ENCODE data around the gene TRABD2A.
A peak's percentile ranks its signal among the peaks of the same experiment; 100 is the strongest.
"Not testable (repeated sequence)": the region's sequence is repeated elsewhere in the genome, so short reads cannot be mapped to it uniquely, and the experiment has no call there.

Gene TRABD2A

GRCh38 chr2:84880645-84881521, at the start of gene TRABD2A:
TRABD2A (minus strand) TSS chr2:84881084; CDS start chr2:84881039, 45 bp downstream.
- peak; percentile 57 to 68 for DNase-seq (ENCODE audit: low read depth in 2 of 2)

GRCh38 chr2:84927275-84927627, 46.4 kb upstream of the TRABD2A start:
- no peak for DNase-seq (ENCODE audit: low read depth in 2 of 2)

- peak; percentile 98 to 99 for DNase-seq (ENCODE audit: low read depth in 2 of 2)
Observed at GRCh38 chr2:84925724-84926376, 45.0 kb upstream of the TRABD2A start.

GRCh38 chr2:84925336-84925723, 44.4 kb upstream of the TRABD2A start:
- no peak for DNase-seq (ENCODE audit: low read depth in 2 of 2)

GRCh38 chr2:84924173-84925106, 43.6 kb upstream of the TRABD2A start:
- DNase-seq (ENCODE audit: low read depth in 2 of 2), result no peak

GRCh38 chr2:84923009-84923408, 42.1 kb upstream of the TRABD2A start:
- no peak for DNase-seq (ENCODE audit: low read depth in 2 of 2)

GRCh38 chr2:84919885-84920580, 39.1 kb upstream of the TRABD2A start:
- no peak for DNase-seq (ENCODE audit: low read depth in 2 of 2)

- no peak for DNase-seq (ENCODE audit: low read depth in 2 of 2)
Observed at GRCh38 chr2:84918430-84918829, 37.5 kb upstream of the TRABD2A start.

GRCh38 chr2:84917821-84918220, 36.9 kb upstream of the TRABD2A start:
- not testable (repeated sequence) for DNase-seq (ENCODE audit: low read depth in 2 of 2)

GRCh38 chr2:84915675-84916074, 34.8 kb upstream of the TRABD2A start:
- not testable (repeated sequence) for DNase-seq (ENCODE audit: low read depth in 2 of 2)

- DNase-seq (ENCODE audit: low read depth in 2 of 2), result no peak
Observed at GRCh38 chr2:84914334-84914733, 33.5 kb upstream of the TRABD2A start.

GRCh38 chr2:84912984-84913383, 32.1 kb upstream of the TRABD2A start:
- DNase-seq (ENCODE audit: low read depth in 2 of 2), result no peak

GRCh38 chr2:84911135-84911678, 30.3 kb upstream of the TRABD2A start:
- no peak for DNase-seq (ENCODE audit: low read depth in 2 of 2)

GRCh38 chr2:84908948-84909713, 28.2 kb upstream of the TRABD2A start:
- no peak for DNase-seq (ENCODE audit: low read depth in 2 of 2)

GRCh38 chr2:84906900-84907714, 26.2 kb upstream of the TRABD2A start:
- no peak for DNase-seq (ENCODE audit: low read depth in 2 of 2)

GRCh38 chr2:84906108-84906899, 25.4 kb upstream of the TRABD2A start:
- DNase-seq (ENCODE audit: low read depth in 2 of 2), result peak; percentile 50 to 60

GRCh38 chr2:84905181-84906107, 24.6 kb upstream of the TRABD2A start, which contains the start of gene TMSB10:
TMSB10 (plus strand) TSS chr2:84905656.
- peak; percentile 74 to 77 for DNase-seq (ENCODE audit: low read depth in 2 of 2)
